ENCODE measurements around the gene PDE8B.
A peak's percentile ranks its signal among the peaks of the same experiment; 100 is the strongest.
"Not testable (repeated sequence)": the region's sequence is repeated elsewhere in the genome, so short reads cannot be mapped to it uniquely, and the experiment has no call there.

Gene PDE8B

DNA sequence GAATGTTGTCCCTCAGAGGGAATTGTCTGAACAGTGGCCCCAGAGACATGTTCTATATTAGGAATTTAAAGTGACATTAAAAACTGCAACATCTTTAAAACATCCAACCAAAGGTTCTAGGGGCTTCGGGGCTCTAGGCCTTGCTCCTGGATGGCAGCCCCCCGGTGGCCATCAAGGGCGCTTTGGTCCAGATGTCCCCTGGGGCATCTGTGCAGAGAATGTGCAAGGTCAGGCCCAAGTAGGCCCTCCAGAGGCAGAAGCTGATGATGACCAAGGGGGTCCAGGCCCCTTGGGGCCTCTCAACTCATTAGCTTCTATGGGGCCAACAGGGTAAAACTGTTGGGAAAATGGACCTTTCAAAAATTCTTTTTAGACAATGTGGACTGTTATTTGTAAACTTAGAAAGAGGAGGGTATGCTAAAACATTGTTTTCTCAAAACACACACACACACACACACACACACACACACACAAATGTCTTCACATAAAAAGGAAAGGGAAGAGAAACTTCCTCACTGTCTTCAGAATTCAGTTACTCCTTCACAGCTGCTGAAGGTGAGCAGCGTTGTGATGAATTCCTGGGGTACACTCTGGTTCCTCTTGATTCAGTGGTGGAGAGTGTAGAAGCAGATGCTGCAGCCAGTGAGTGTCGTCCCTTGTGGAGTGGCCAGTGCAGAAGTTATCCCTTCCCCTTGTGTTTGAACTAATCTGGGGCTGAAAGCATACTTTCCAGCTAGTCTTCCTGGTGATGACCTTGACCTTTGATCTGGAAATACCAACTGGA lies 156.4 kb downstream of the PDE8B start:
- no peak overlapping the region for H3K9ac ChIP-seq (ENCODE audit: low read length in 2 of 2)
- no peaks in the 10 kb centered on the region for H3K27me3 ChIP-seq (ENCODE audit: control insufficient read depth in 1 of 2, insufficient read depth in 2 of 2, low read length in 2 of 2)
- no peak overlapping the region for H3K27ac ChIP-seq (ENCODE audit: low read length)
- H3K9me3 ChIP-seq (ENCODE audit: control insufficient read depth in 2 of 2, low read length in 2 of 2) = no peaks in the 10 kb centered on the region
- H3K36me3 ChIP-seq (ENCODE audit: control insufficient read depth in 2 of 2, insufficient read depth in 2 of 2, low read length in 2 of 2) = no peaks in the 10 kb centered on the region
- H3K4me1 ChIP-seq (ENCODE audit: control insufficient read depth, insufficient read depth, low read length) = no peaks in the 10 kb centered on the region
- H3K4me3 ChIP-seq (ENCODE audit: low read length in 2 of 2) = no peak overlapping the region

DNA sequence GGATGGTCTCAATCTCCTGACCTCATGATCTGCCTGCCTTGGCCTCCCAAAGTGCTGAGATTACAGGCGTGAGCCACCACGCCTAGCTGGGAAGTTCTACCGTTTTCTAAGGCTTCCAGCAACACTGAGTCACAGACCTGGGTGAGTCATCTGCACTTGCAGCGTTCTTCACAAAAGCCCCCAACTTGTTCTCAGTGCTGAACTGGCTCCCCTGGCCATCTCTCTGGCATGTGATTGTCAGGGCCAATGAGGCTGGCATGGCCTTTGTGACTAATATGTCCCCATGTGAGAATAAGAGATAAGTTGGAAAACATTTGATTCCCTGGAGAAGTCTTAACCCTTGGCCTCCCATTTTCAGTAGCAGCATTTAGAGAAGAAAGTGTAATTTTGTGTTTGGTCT lies 157.3 kb downstream of the PDE8B start:
- H3K4me1 ChIP-seq (ENCODE audit: control insufficient read depth, insufficient read depth, low read length) = no peaks in the 10 kb centered on the region
- H3K36me3 ChIP-seq (ENCODE audit: control insufficient read depth in 2 of 2, insufficient read depth in 2 of 2, low read length in 2 of 2) = no peaks in the 10 kb centered on the region
- no peaks in the 10 kb centered on the region for H3K27me3 ChIP-seq (ENCODE audit: control insufficient read depth in 1 of 2, insufficient read depth in 2 of 2, low read length in 2 of 2)
- H3K9ac ChIP-seq (ENCODE audit: low read length in 2 of 2) = no peak overlapping the region
- no peak overlapping the region for H3K4me3 ChIP-seq (ENCODE audit: low read length in 2 of 2)
- H3K9me3 ChIP-seq (ENCODE audit: control insufficient read depth in 2 of 2, low read length in 2 of 2) = no peaks in the 10 kb centered on the region
- no peak overlapping the region for H3K27ac ChIP-seq (ENCODE audit: low read length)

DNA sequence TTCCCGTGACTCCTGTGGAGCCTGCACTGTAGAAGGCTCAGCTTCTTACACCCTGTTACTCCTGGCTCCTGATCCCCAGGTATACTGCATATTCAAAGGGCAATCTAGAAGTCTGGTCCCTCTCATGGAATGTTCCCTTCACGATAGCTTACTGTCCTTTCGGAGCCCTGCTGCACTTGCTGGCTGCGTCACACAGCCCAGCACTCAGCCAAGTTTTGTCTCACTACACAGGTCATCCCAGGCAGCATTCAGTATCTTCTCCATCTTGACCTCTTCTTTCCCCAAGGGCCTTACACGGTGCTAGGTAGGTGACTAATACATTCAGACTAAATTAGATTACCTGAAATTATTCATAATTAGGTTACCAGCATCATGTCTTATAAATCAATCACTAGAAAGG lies 157.9 kb downstream of the PDE8B start:
- Histone ChIP-seq H3K9ac (ENCODE audit: low read length in 2 of 2) (no peak overlapping the region), H3K4me3 (ENCODE audit: low read length in 2 of 2) (no peak overlapping the region), H3K27me3 (ENCODE audit: control insufficient read depth in 1 of 2, insufficient read depth in 2 of 2, low read length in 2 of 2) (no peaks in the 10 kb centered on the region), H3K4me1 (ENCODE audit: control insufficient read depth, insufficient read depth, low read length) (no peaks in the 10 kb centered on the region), H3K36me3 (ENCODE audit: control insufficient read depth in 2 of 2, insufficient read depth in 2 of 2, low read length in 2 of 2) (no peaks in the 10 kb centered on the region), H3K9me3 (ENCODE audit: control insufficient read depth in 2 of 2, low read length in 2 of 2) (no peaks in the 10 kb centered on the region), H3K27ac (ENCODE audit: low read length) (no peak overlapping the region)

- H3K36me3 ChIP-seq (ENCODE audit: control insufficient read depth in 2 of 2, insufficient read depth in 2 of 2, low read length in 2 of 2) = no peaks in the 10 kb centered on the region
- no peaks in the 10 kb centered on the region for H3K27me3 ChIP-seq (ENCODE audit: control insufficient read depth in 1 of 2, insufficient read depth in 2 of 2, low read length in 2 of 2)
- H3K4me3 ChIP-seq (ENCODE audit: low read length in 2 of 2) = no peak overlapping the region
- no peak overlapping the region for H3K9ac ChIP-seq (ENCODE audit: low read length in 2 of 2)
- H3K27ac ChIP-seq (ENCODE audit: low read length) = no peak overlapping the region
- H3K9me3 ChIP-seq (ENCODE audit: control insufficient read depth in 2 of 2, low read length in 2 of 2) = no peaks in the 10 kb centered on the region
- H3K4me1 ChIP-seq (ENCODE audit: control insufficient read depth, insufficient read depth, low read length) = no peaks in the 10 kb centered on the region
Observed at GRCh38 chr5:77369566-77369965, 159.1 kb downstream of the PDE8B start.

- Histone ChIP-seq H3K36me3 (ENCODE audit: control insufficient read depth in 2 of 2, insufficient read depth in 2 of 2, low read length in 2 of 2) (no peaks in the 10 kb centered on the region), H3K27ac (ENCODE audit: low read length) (no peak overlapping the region), H3K9me3 (ENCODE audit: control insufficient read depth in 2 of 2, low read length in 2 of 2) (no peaks in the 10 kb centered on the region), H3K9ac (ENCODE audit: low read length in 2 of 2) (no peak overlapping the region), H3K4me3 (ENCODE audit: low read length in 2 of 2) (no peak overlapping the region), H3K27me3 (ENCODE audit: control insufficient read depth in 1 of 2, insufficient read depth in 2 of 2, low read length in 2 of 2) (no peaks in the 10 kb centered on the region), H3K4me1 (ENCODE audit: control insufficient read depth, insufficient read depth, low read length) (no peaks in the 10 kb centered on the region)
Observed at GRCh38 chr5:77374686-77375085, 164.2 kb downstream of the PDE8B start.

DNA sequence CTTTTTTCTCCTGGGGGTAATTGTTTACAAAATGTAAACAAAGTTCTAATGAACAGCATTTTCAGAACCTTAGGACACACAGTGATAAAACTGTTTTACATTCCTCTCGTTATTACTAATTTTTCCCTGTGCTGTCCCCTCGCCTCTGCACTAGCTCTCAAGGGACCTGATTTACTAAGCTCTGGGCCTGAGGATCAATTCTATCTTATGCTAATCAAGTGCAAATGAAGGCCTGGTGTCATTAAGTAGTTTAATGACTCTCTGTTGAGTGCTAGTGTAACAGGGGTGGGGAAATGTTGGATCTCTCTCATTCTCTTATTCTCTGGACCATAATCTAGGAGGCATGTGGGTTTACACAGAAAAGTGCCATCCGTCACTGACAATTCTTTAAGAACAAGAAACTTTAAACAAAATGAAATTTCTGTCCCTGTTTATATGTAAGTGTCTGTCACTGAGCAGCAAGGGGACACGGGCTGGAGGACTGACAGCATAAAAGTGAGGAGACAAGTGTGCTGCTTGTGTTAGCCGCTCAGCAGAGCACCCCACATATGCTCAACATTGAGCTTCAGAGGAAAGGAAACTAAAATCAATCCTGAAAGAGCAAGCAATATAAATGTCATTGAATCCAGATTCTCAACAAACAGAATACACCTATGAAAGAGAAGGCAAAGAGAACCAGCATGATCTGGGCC lies 166.3 kb downstream of the PDE8B start:
- Histone ChIP-seq H3K4me1 (ENCODE audit: control insufficient read depth, insufficient read depth, low read length) (no peaks in the 10 kb centered on the region), H3K9ac (ENCODE audit: low read length in 2 of 2) (no peak overlapping the region), H3K9me3 (ENCODE audit: control insufficient read depth in 2 of 2, low read length in 2 of 2) (no peaks in the 10 kb centered on the region), H3K27me3 (ENCODE audit: control insufficient read depth in 1 of 2, insufficient read depth in 2 of 2, low read length in 2 of 2) (no peaks in the 10 kb centered on the region), H3K27ac (ENCODE audit: low read length) (no peak overlapping the region), H3K4me3 (ENCODE audit: low read length in 2 of 2) (no peak overlapping the region), H3K36me3 (ENCODE audit: control insufficient read depth in 2 of 2, insufficient read depth in 2 of 2, low read length in 2 of 2) (no peaks in the 10 kb centered on the region)

GRCh38 chr5:77379558-77380061 lies 169.1 kb downstream of the PDE8B start:
- H3K27me3 ChIP-seq (ENCODE audit: control insufficient read depth in 1 of 2, insufficient read depth in 2 of 2, low read length in 2 of 2) = no peaks in the 10 kb centered on the region
- no peaks in the 10 kb centered on the region for H3K9me3 ChIP-seq (ENCODE audit: control insufficient read depth in 2 of 2, low read length in 2 of 2)
- H3K4me3 ChIP-seq (ENCODE audit: low read length in 2 of 2) = no peak overlapping the region
- no peaks in the 10 kb centered on the region for H3K36me3 ChIP-seq (ENCODE audit: control insufficient read depth in 2 of 2, insufficient read depth in 2 of 2, low read length in 2 of 2)
- H3K27ac ChIP-seq (ENCODE audit: low read length) = no peak overlapping the region
- no peak overlapping the region for H3K9ac ChIP-seq (ENCODE audit: low read length in 2 of 2)
- H3K4me1 ChIP-seq (ENCODE audit: control insufficient read depth, insufficient read depth, low read length) = no peaks in the 10 kb centered on the region

DNA sequence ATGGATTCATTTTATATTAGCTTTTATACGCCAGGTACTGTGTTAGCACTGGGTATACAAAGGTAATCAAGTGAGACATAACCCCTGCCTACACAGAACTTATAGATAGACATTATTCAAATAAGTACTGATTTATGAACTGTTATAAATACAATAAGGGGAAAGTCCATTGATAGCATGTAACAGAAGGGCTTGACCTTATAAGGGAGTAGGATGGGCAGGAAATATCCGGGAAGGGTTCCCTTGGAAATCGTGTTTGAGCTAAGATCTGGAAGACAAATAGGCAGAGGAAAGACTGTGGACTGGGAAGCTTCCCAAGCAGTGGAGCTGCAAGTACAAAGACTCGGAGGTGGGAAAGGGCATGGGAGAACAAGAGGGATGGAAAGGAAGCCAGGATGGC lies 170.2 kb downstream of the PDE8B start:
- Histone ChIP-seq H3K9me3 (ENCODE audit: control insufficient read depth in 2 of 2, low read length in 2 of 2) (no peaks in the 10 kb centered on the region), H3K27me3 (ENCODE audit: control insufficient read depth in 1 of 2, insufficient read depth in 2 of 2, low read length in 2 of 2) (no peaks in the 10 kb centered on the region), H3K36me3 (ENCODE audit: control insufficient read depth in 2 of 2, insufficient read depth in 2 of 2, low read length in 2 of 2) (no peaks in the 10 kb centered on the region), H3K27ac (ENCODE audit: low read length) (no peak overlapping the region), H3K4me3 (ENCODE audit: low read length in 2 of 2) (no peak overlapping the region), H3K4me1 (ENCODE audit: control insufficient read depth, insufficient read depth, low read length) (no peaks in the 10 kb centered on the region), H3K9ac (ENCODE audit: low read length in 2 of 2) (no peak overlapping the region)

DNA sequence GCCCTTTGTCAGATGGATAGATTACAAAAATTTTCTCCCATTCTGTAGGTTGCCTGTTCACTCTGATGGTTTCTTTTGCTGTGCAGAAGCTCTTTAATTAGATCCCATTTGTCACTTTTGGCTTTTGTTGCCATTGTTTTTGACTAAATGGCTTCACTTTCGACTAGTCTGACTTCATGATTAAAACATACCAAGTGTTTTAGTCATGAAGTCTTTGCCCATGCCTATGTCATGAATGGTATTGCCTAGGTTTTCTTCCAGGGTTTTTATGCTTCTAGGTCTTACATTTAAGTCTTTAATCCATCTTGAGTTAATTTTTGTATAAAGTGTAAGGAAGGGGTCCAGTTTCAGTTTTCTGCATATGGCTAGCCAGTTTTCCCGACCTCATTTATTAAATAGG lies 172.9 kb downstream of the PDE8B start:
- not testable (repeated sequence) for H3K4me1 ChIP-seq (ENCODE audit: control insufficient read depth, insufficient read depth, low read length); H3K36me3 ChIP-seq (ENCODE audit: control insufficient read depth in 2 of 2, insufficient read depth in 2 of 2, low read length in 2 of 2); H3K27ac ChIP-seq (ENCODE audit: low read length); H3K27me3 ChIP-seq (ENCODE audit: control insufficient read depth in 1 of 2, insufficient read depth in 2 of 2, low read length in 2 of 2); H3K9ac ChIP-seq (ENCODE audit: low read length in 2 of 2); H3K4me3 ChIP-seq (ENCODE audit: low read length in 2 of 2); H3K9me3 ChIP-seq (ENCODE audit: control insufficient read depth in 2 of 2, low read length in 2 of 2)

DNA sequence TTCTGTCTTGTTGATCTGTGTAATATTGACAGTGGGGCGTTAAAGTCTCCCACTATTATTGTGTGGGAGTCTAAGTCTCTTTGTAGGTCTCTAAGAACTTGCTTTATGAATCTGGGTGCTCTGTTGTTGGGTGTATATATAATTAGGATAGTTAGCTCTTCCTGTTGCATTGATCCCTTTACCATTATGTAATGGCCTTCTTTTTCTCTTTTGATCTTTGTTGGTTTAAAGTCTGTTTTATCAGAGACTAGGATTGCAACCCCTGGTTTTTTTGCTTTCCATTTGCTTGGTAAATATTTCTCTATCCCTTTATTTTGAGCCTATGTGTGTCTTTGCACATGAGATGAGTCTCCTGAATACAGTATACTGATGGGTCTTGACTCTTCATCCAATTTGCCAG lies 175.9 kb downstream of the PDE8B start:
- not testable (repeated sequence) for H3K4me3 ChIP-seq (ENCODE audit: low read length in 2 of 2); H3K9me3 ChIP-seq (ENCODE audit: control insufficient read depth in 2 of 2, low read length in 2 of 2); H3K9ac ChIP-seq (ENCODE audit: low read length in 2 of 2); H3K27me3 ChIP-seq (ENCODE audit: control insufficient read depth in 1 of 2, insufficient read depth in 2 of 2, low read length in 2 of 2); H3K27ac ChIP-seq (ENCODE audit: low read length); H3K36me3 ChIP-seq (ENCODE audit: control insufficient read depth in 2 of 2, insufficient read depth in 2 of 2, low read length in 2 of 2)
- peaks cover 18% of the 10 kb centered on the region for H3K4me1 ChIP-seq (ENCODE audit: control insufficient read depth, insufficient read depth, low read length)

- H3K9ac ChIP-seq (ENCODE audit: low read length in 2 of 2) = no peak overlapping the region
- H3K4me3 ChIP-seq (ENCODE audit: low read length in 2 of 2) = peak overlapping the region in 1 of 2 donors; percentile 22
- no peaks in the 10 kb centered on the region for H3K27me3 ChIP-seq (ENCODE audit: control insufficient read depth in 1 of 2, insufficient read depth in 2 of 2, low read length in 2 of 2)
- H3K27ac ChIP-seq (ENCODE audit: low read length) = peak overlapping the region; percentile 6
- peaks cover 18% of the 10 kb centered on the region for H3K4me1 ChIP-seq (ENCODE audit: control insufficient read depth, insufficient read depth, low read length)
- no peaks in the 10 kb centered on the region for H3K9me3 ChIP-seq (ENCODE audit: control insufficient read depth in 2 of 2, low read length in 2 of 2)
- no peaks in the 10 kb centered on the region for H3K36me3 ChIP-seq (ENCODE audit: control insufficient read depth in 2 of 2, insufficient read depth in 2 of 2, low read length in 2 of 2)
Observed at GRCh38 chr5:77389746-77390145, 179.3 kb downstream of the PDE8B start.
